Body of pancreas (tissue), 4 donors: Measurements from ENCODE around the gene APBB1. TPM values are rescaled to one million over a fixed set of nuclear protein-coding genes. Genes with fewer than 3 reads are reported as not detected.

Experiments
- ATAC-seq: fragments of 150-250 bp; one replicate; pipeline ENCODE4 v1.9.1; 2016
- DNase-seq, 4 donors: peaks; one replicate each; pipeline ENCODE4 v3.0.0-alpha.2; 2019
- H3K27ac ChIP-seq, 4 donors: fragments of 200-600 bp; sonication (generic); 1 replicate in 3 of 4; 2 replicates in 1 of 4; pipeline versions ENCODE4 v1.5.1 to v1.6.1; 2016 to 2019; ENCODE audit warnings: mild to moderate bottlenecking in 1 of 4, mixed read lengths in 1 of 4, moderate library complexity in 1 of 4
- H3K27me3 ChIP-seq, 2 donors: fragments of 200-600 bp; sonication (generic); one replicate each; pipeline ENCODE4 v1.6.0; 2016; ENCODE audit warnings: mild to moderate bottlenecking in 1 of 2
- H3K36me3 ChIP-seq, 2 donors: fragments of 200-600 bp; sonication (generic); replicated peaks in 1 of 2; 2 replicates each; pipeline ENCODE4 v1.5.1; 2016; ENCODE audit warnings: low read depth in 2 of 2; ENCODE audit not compliant: insufficient read depth in 1 of 2
- H3K4me1 ChIP-seq: fragments of 200-600 bp; sonication (generic); one replicate; pipeline ENCODE4 v1.6.0; 2016
- H3K4me3 ChIP-seq, 2 donors: fragments of 200-600 bp; sonication (generic); 1 replicate in 1 of 2; 2 replicates in 1 of 2; pipeline ENCODE4 v1.5.1; 2016 to 2019
- H3K9me3 ChIP-seq, 3 donors: fragments of 200-600 bp; sonication (generic); 1 replicate in 2 of 3; 2 replicates in 1 of 3; pipeline ENCODE4 v1.5.1; 2016
- CTCF ChIP-seq, 7 experiments: fragments of 450-650 bp in 4 of 7; fragments of 200-600 bp in 3 of 7; sonication (generic) in 3 of 7; IDR thresholded peaks; one replicate each; pipeline ENCODE4 v1.5.1; 2016 to 2019; ENCODE audit warnings: antibody characterized with exemption in 7 of 7
- POLR2A ChIP-seq, 3 donors: fragments of 450-650 bp; IDR thresholded peaks; one replicate each; pipeline ENCODE4 v1.6.1; 2016; ENCODE audit warnings: antibody characterized with exemption in 3 of 3, mild to moderate bottlenecking in 2 of 3
- WGBS, 2 donors: methylation state at CpG; one replicate each; pipeline ENCODE4 v1.1.5; 2017; 5-methylcytosine and 5-hydroxymethylcytosine counted together
- intact Hi-C: fragments of 100-400 bp; cut with DNase I; formaldehyde crosslinking; loops from one replicate; pipeline ENCODE4 v1.15.1; 2023
- total RNA-seq, 2 donors: library from RNA; depleted of rRNA; stranded (reverse); fragments of >200 nt; gene quantifications; one replicate each; pipeline ENCODE4 v1.1.0, GENCODE V29; 2016

The APBB1 gene
- total RNA-seq, 2 donors from 2014 or later, result 25.4 to 48.5 TPM

- TF ChIP-seq CTCF (IDR thresholded peaks at IDR 0.05) (no peak), POLR2A (IDR thresholded peaks at IDR 0.05) (no peak)
- intact Hi-C loops, result no loop called here
- H3K9me3 ChIP-seq, result no peaks in the 10 kb centered on the region
- no peaks in the 10 kb centered on the region for H3K36me3 ChIP-seq
- no peak overlapping the region for H3K27ac ChIP-seq
- no peak for DNase-seq
- 89 to 91% methylated on average over 12 of the region's 12 CpGs for WGBS, 2 donors
- H3K27me3 ChIP-seq, result no peaks in the 10 kb centered on the region
- peaks cover 6% of the 10 kb centered on the region for H3K4me1 ChIP-seq
- ATAC-seq, result no peak
- no peak overlapping the region for H3K4me3 ChIP-seq
Observed at GRCh38 chr11:6413791-6414201, 5.1 kb downstream of the APBB1 start.

- WGBS, 2 donors, result 86 to 90% methylated on average over 9 to 10 of the region's 10 CpGs
- H3K27ac ChIP-seq, result no peak overlapping the region
- H3K9me3 ChIP-seq, result no peaks in the 10 kb centered on the region
- no peaks in the 10 kb centered on the region for H3K4me1 ChIP-seq
- no peak for ATAC-seq
- no peaks in the 10 kb centered on the region for H3K27me3 ChIP-seq
- no peaks in the 10 kb centered on the region for H3K36me3 ChIP-seq
- DNase-seq, result no peak
- intact Hi-C loops, result no loop called here
- no peak for TF ChIP-seq POLR2A (IDR thresholded peaks at IDR 0.05)
- TF ChIP-seq CTCF (IDR thresholded peaks at IDR 0.05), result no peak
- no peak overlapping the region for H3K4me3 ChIP-seq
Observed at GRCh38 chr11:6411594-6412031, 7.3 kb downstream of the APBB1 start.

- ATAC-seq, result no peak
- H3K9me3 ChIP-seq, result no peaks in the 10 kb centered on the region
- H3K36me3 ChIP-seq, result no peaks in the 10 kb centered on the region
- no peaks in the 10 kb centered on the region for H3K4me1 ChIP-seq
- no peak overlapping the region for H3K4me3 ChIP-seq
- no peak for TF ChIP-seq CTCF (IDR thresholded peaks at IDR 0.05)
- TF ChIP-seq POLR2A (IDR thresholded peaks at IDR 0.05), result no peak
- WGBS, 2 donors, result 88 to 94% methylated on average over 9 to 23 of the region's 23 CpGs
- H3K27ac ChIP-seq, result no peak overlapping the region
- no peaks in the 10 kb centered on the region for H3K27me3 ChIP-seq
- DNase-seq, result no peak
- intact Hi-C loops, result no loop called here
Observed at GRCh38 chr11:6410695-6411430, 8.0 kb downstream of the APBB1 start.

- intact Hi-C loops, result no loop called here
- H3K36me3 ChIP-seq, result no peaks in the 10 kb centered on the region
- ATAC-seq (no peak), DNase-seq (no peak)
- no peak overlapping the region for H3K27ac ChIP-seq
- H3K4me3 ChIP-seq, result no peak overlapping the region
- H3K4me1 ChIP-seq, result no peaks in the 10 kb centered on the region
- TF ChIP-seq CTCF (IDR thresholded peaks at IDR 0.05) (no peak), POLR2A (IDR thresholded peaks at IDR 0.05) (no peak)
- no peaks in the 10 kb centered on the region for H3K9me3 ChIP-seq
- H3K27me3 ChIP-seq, result no peaks in the 10 kb centered on the region
- WGBS, 2 donors, result 16 to 26% methylated on average over 2 of the region's 2 CpGs
Observed at GRCh38 chr11:6406370-6406769, 12.5 kb downstream of the APBB1 start.

GRCh38 chr11:6405846-6406245 is 13.0 kb downstream of the APBB1 start:
- H3K27ac ChIP-seq, result no peak overlapping the region
- no peak for DNase-seq
- 89 to 91% methylated on average over 6 of the region's 6 CpGs for WGBS, 2 donors
- intact Hi-C loops, result no loop called here
- no peak for ATAC-seq
- no peaks in the 10 kb centered on the region for H3K4me1 ChIP-seq
- no peak overlapping the region for H3K4me3 ChIP-seq
- TF ChIP-seq POLR2A (IDR thresholded peaks at IDR 0.05) (no peak), CTCF (IDR thresholded peaks at IDR 0.05) (no peak)
- no peaks in the 10 kb centered on the region for H3K9me3 ChIP-seq
- no peaks in the 10 kb centered on the region for H3K36me3 ChIP-seq
- no peaks in the 10 kb centered on the region for H3K27me3 ChIP-seq
